Measurements from ENCODE around the gene TNPO3.
A peak's percentile ranks its signal among the peaks of the same experiment; 100 is the strongest.

Gene TNPO3

DNA sequence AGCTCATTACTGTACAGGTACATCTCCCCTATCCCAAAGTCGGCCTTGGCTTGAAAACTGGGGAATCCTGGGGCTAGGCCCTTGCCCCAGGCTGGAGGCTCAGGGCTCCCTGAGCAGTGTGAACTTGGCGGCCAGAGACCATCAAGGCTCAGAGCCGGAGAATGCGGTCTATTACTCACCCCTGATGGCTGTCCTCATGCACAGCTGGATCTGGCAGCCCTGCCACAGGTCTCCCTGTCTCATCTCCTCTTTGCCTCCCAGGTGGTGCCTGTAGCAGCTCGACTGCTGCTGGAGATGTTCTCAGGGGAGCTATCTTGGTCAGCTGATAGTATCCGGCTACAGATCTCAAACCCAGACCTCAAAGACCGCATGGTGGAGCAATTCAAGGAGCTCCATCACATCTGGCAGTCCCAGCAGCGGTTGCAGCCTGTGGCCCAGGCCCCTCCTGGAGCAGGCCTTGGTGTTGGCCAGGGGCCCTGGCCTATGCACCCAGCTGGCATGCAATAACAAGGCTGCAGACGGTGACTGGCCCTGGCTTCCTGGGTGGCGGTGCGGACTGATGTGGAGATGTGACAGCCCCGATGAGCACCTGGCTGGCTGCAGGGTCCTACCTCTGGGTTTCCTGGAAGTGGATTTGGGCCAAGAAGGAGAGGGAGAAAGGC, 106.5 kb downstream of the TNPO3 start:
- DNase-seq (ENCODE audit: low spot score), result no peak
- ATAC-seq (ENCODE audit: low read depth), result no peak
- Histone ChIP-seq H3K27ac (ENCODE audit: poor library complexity, severe bottlenecking) (no peak overlapping the region), H3K27me3 (ENCODE audit: insufficient read depth, poor library complexity, severe bottlenecking) (no peaks in the 10 kb centered on the region), H3K4me1 (ENCODE audit: insufficient read depth, poor library complexity, severe bottlenecking) (no peaks in the 10 kb centered on the region), H3K4me3 (ENCODE audit: severe bottlenecking) (no peak overlapping the region), H3K36me3 (ENCODE audit: low read depth) (peaks cover 8% of the 10 kb centered on the region), H3K9me3 (ENCODE audit: severe bottlenecking) (no peaks in the 10 kb centered on the region)
- TF ChIP-seq CTCF (IDR thresholded peaks at IDR 0.05; ENCODE audit: poor library complexity, severe bottlenecking), result no peak

GRCh38 chr7:128947854-128948253, 107.1 kb downstream of the TNPO3 start:
- Histone ChIP-seq H3K9me3 (ENCODE audit: severe bottlenecking) (no peaks in the 10 kb centered on the region), H3K27me3 (ENCODE audit: insufficient read depth, poor library complexity, severe bottlenecking) (no peaks in the 10 kb centered on the region), H3K36me3 (ENCODE audit: low read depth) (peaks cover 6% of the 10 kb centered on the region), H3K4me3 (ENCODE audit: severe bottlenecking) (no peak overlapping the region), H3K4me1 (ENCODE audit: insufficient read depth, poor library complexity, severe bottlenecking) (no peaks in the 10 kb centered on the region), H3K27ac (ENCODE audit: poor library complexity, severe bottlenecking) (no peak overlapping the region)
- TF ChIP-seq CTCF (IDR thresholded peaks at IDR 0.05; ENCODE audit: poor library complexity, severe bottlenecking), result no peak
- DNase-seq (ENCODE audit: low spot score) (peak; percentile 38), ATAC-seq (ENCODE audit: low read depth) (0 out of 3 replicates have a peak, but pooled peaks have one; percentile 17)

DNA sequence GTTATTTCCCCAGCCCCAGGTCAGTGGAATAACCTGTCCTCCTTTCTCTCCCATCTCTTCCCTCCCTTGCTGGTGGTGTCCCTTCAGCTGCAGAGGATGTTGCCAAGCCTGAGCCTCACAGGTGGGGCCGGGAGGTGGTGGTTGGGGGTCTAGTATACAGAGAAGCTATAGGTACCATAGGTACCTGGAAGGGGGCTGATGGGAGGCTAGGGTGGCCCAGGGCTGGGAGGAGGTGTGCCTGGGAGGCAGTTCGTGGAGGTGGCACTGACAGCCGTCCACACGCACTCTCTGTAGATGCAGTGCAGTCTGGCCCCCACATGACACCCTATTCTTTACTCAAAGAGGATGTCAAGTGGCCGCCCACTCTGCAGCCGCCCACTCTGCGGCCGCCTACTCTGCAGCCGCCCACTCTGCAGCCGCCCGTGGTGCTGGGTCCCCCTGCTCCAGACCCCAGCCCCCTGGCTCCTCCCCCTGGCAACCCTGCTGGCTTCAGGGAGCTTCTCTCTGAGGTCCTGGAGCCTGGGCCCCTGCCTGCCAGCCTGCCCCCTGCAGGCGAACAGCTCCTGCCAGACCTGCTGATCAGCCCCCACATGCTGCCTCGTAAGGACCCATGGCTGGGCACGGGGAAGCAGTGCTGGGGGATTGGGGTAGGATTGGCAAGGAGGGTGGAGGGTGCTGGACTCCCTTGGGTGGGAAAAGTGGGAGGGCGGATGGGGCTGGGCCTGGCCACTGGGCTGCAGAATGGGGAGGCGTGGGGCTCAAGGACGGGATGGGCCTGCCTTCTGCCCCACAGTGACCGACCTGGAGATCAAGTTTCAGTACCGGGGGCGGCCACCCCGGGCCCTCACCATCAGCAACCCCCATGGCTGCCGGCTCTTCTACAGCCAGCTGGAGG, 107.7 kb downstream of the TNPO3 start:
- peaks cover 6% of the 10 kb centered on the region for H3K36me3 ChIP-seq (ENCODE audit: low read depth)
- DNase-seq (ENCODE audit: low spot score) (peak; percentile 54), ATAC-seq (ENCODE audit: low read depth) (0 out of 3 replicates have a peak, but pooled peaks have one; percentile 7)
- H3K4me3 ChIP-seq (ENCODE audit: severe bottlenecking), result no peak overlapping the region
- no peaks in the 10 kb centered on the region for H3K27me3 ChIP-seq (ENCODE audit: insufficient read depth, poor library complexity, severe bottlenecking)
- H3K27ac ChIP-seq (ENCODE audit: poor library complexity, severe bottlenecking), result no peak overlapping the region
- no peak for TF ChIP-seq CTCF (IDR thresholded peaks at IDR 0.05; ENCODE audit: poor library complexity, severe bottlenecking)
- no peaks in the 10 kb centered on the region for H3K4me1 ChIP-seq (ENCODE audit: insufficient read depth, poor library complexity, severe bottlenecking)
- no peaks in the 10 kb centered on the region for H3K9me3 ChIP-seq (ENCODE audit: severe bottlenecking)

GRCh38 chr7:128945668-128946366, 109.1 kb downstream of the TNPO3 start:
- H3K9me3 ChIP-seq (ENCODE audit: severe bottlenecking), result no peaks in the 10 kb centered on the region
- ATAC-seq (ENCODE audit: low read depth) (no peak), DNase-seq (ENCODE audit: low spot score) (peak; percentile 46)
- H3K27me3 ChIP-seq (ENCODE audit: insufficient read depth, poor library complexity, severe bottlenecking), result no peaks in the 10 kb centered on the region
- H3K4me3 ChIP-seq (ENCODE audit: severe bottlenecking), result no peak overlapping the region
- no peaks in the 10 kb centered on the region for H3K4me1 ChIP-seq (ENCODE audit: insufficient read depth, poor library complexity, severe bottlenecking)
- TF ChIP-seq CTCF (IDR thresholded peaks at IDR 0.05; ENCODE audit: poor library complexity, severe bottlenecking), result no peak
- H3K27ac ChIP-seq (ENCODE audit: poor library complexity, severe bottlenecking), result no peak overlapping the region
- H3K36me3 ChIP-seq (ENCODE audit: low read depth), result peaks cover 6% of the 10 kb centered on the region
